SU-DHL-6 (cell line): Measurements from ENCODE around the gene KLHL40.

Source experiments
- CTCF ChIP-seq: fragments of 200-600 bp; sonication (generic); IDR thresholded peaks from one replicate; pipeline ENCODE4 v1.5.1; 2017; ENCODE audit warnings: antibody characterized with exemption, mild to moderate bottlenecking, low read length, moderate library complexity; ENCODE audit not compliant: insufficient read depth, poor library complexity, severe bottlenecking
- EZH2phosphoT487 ChIP-seq: fragments of 200-600 bp; sonication (generic), shearing (Covaris generic); conservative IDR thresholded peaks from 2 replicates; pipeline ENCODE4 v1.6.1; 2018; ENCODE audit warnings: mild to moderate bottlenecking, antibody characterized with exemption, low read length, moderate library complexity, mixed read lengths

DNA sequence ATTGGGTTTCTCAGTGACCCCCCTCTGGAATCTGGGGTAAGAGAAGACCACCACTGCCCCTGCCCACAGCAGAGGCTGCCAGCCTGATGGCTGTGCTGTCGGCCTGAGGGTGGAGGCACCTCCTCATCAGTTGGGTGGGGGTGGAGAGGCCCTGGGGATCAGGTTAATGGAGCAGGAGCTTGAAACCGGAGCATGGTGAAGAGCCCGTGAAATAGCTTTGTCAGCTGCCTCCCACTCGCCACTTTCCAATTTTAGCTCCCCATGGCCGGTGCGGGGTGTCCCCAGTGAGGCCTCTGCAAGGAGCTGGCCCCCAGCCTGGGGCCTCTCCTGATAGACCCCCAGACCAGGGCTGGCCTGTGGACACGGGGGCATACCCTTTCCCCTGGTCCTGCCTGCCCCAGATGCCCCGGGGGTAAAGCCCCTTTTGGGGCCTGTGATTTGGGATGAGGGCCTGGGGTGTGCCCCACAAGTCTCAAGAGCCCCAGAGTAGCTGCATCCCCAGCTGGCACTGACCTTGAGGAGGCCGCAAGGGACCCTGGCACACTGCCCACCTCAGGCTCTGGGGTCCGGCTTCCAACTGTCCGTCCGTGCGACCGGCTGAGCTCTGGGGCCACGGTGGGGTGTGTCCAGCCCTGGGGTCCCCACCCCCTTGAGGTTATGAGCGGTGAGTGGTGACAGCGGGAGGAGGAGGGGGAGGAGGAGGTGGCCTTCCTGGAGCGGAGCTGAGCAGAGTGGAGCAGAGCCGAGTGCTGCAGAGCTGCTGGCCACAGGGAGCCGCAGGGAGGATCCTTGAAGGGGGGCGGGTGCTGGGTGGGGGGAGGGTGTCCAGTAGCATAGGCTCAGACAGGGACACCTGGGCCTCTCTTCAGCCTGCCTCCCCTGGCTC, 17.0 kb downstream of the KLHL40 start, which contains the start of gene HHATL:
- TF ChIP-seq CTCF, result no peak
- TF ChIP-seq EZH2phosphoT487, result no peak
